Activated CD8-positive, alpha-beta memory T cell treated with anti-CD3 and anti-CD28 coated beads, Interleukin-2, amount 50 U/mL, for 1 hour (primary cell): ENCODE results near the gene SLC26A8.
"Not testable (repeated sequence)": the region's sequence is repeated elsewhere in the genome, so short reads cannot be mapped to it uniquely, and the experiment has no call there.

Experiments used
- DNase-seq: peaks from one replicate; pipeline ENCODE4 v3.0.0-alpha.2; 2020; ENCODE audit errors: extremely low read depth

SLC26A8 gene

DNA sequence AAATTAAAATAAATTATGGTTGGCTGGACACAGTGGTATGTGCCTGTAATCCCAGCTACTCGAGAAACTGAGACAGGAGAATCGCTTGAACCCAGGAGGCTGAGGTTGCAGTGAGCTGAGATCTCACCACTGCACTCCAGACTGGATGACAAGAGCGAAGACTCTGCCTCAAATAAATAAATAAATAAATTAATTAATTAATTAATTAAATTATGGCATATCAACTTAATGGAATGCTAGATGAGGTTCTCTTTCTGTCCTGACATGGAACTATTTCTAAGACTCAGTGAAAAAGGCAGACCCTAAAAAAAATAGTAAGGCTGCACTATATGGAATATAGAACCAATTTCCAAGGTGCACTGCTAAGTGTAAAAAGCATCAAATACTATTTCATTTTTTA, 108.4 kb downstream of the SLC26A8 start:
- DNase-seq = no peak

DNA sequence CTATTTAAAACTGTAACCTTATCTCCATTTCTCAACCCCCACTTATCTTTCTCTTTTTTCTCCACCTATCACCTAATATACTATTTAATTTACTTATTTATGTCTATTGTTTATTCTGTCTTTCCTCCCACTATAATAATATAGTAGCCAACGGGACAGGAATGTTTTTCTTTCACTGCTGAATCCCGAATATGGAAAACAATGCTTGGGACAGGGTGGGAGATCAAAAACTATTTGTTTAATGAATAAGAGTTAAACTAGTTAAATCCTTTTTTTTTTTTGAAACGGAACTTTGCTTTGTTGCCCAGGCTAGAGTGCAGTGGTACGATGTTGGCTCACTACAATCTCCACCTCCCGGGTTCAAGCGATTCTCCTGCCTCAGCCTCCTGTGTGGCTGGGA, 109.9 kb downstream of the SLC26A8 start:
- DNase-seq = no peak

DNA sequence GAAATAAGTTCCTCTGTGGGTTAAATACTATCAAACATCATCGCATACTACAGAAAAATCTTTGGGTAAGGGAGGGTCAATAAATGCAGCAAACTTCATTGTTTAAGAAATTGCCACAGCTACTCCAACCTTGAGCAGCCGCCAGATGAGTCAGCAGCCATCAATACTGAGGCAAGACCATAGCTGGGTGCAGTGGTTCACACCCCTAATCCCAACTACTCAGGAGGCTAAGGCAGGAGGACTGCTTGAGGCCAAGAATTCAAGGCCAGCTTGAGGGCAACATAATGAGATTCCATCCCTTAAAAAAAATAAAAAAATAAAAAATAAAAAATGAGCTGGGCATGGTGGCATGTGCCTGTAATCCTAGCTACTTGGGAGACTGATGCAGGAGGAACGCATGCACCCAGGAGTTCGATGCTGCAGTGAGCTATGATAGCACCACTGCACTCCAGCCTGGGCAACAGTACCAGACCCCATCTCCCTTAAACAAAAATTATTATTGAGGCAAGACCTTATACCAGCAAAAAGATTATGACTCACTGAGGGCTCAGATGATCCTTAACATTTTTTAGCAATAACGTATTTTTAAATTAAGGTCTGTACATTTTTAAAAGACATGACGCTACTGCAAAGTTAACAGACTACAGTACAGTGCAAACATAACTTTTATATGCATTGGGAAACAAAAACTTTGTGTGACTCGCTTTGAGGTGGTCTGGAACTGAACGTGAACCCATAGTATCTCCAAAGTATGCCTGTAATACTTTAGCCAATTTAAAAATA, 112.4 kb downstream of the SLC26A8 start:
- DNase-seq = no peak

DNA sequence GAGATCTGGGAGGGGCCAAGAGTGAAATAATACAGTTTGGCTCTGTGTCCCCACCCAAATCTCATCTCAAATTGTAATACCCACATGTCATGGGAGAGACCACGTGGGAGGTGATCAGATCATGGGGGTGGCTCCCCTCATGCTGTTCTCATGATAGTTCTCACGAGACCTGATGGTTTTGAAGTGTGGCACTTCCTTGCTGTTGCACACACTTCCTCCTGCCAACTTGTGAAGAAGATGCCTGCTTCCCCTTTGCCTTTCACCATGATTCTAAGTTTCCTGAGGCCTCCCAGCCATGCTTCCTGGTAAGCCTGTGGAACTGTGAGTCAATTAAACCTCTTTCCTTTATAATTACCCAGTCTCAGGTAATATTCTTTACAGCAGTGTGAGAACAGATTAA, 114.9 kb downstream of the SLC26A8 start:
- not testable (repeated sequence) for DNase-seq

DNA sequence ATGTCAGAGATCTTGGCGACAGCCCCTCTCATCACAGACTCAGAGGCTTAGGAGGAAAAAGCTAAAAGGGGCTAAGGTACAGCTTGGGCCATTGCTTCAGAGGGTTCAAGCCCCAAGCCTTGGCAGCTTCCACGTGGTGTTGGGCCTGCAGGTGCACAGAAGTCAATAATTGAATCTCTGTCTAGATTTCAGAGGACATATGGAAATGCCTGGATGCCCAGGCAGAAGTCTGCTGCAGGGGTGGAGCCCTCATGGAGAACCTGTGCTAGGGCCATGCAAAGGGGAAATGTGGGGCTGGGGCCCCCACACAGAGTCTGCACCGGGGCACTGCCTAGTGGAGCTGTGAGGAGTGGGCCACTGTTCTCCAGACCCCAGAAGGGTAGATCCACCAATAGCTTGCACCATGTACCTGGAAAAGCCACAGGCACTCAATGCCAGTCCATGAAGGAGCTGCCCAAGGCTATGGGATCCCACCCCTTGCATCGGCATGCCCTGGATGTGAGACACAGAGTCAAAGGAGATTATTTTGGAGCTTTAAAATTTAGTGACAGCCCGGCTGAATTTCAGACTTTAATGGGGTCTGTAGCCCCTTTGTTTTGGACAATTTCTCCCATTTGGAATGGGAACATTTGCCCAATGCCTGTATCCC, 115.6 kb downstream of the SLC26A8 start:
- DNase-seq = not testable (repeated sequence)

DNA sequence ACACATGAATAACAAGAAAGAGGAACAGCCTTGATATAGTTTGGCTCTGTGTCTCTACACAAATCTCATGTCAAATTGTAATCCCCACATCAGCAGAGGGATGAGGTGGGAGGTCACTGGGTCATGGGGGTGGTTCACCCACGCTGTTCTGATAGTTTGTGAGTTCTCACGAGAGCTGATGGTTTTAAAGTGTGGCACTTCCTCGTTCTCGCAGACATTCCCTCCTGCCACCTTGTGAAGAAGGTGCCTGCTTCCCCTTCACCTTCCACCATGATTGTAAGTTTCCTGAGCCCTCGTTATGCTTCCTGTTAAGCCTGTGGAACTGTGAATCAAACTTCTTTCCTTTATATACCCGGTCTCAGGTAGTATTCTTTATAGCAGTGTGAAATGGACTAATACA, 116.7 kb downstream of the SLC26A8 start:
- DNase-seq = no peak

DNA sequence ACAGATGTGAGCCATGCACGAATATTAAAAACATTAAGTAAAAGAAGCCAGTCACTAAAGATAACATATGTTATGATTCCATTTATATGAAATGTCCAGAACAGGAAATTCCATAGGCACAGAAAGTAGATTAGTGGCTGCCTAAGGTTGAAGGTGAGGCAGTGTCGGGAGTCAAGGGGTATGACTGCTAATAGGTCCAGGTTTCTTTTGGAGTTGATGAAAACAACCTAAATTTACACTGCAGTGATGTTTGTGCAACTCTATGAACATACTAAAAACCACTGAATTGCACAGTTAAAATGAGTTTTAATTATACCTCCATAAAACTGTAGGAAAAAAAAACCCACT, 118.0 kb downstream of the SLC26A8 start:
- DNase-seq = no peak

DNA sequence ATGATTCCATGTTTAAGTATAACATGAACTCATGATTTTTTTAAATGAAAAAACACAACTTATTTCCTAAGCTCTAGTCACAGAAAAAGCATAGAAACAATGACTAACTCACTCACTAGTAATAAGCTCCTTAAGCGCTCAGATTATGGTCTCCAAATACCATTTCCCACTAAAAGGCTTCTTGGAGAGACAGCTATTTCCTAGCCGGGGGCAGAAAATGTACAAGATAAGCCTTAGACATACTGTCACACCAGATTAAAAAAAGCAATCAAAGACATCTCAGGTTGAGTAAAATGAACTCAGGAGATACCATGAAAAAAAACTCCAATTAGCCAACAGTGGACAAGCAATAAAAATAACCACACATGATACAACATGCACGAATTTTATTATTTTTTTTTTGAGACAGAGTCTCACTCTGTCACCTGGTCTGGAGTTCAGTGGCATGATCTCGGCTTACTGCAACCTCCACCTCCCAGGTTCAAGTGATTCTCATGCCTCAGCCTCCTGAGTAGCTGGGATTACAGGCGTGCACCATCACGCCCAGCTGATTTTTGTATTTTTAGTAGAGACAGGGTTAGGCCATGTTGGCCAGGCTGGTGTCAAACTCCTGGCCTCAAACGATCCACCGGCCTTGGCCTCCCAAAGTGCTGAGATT, 118.5 kb downstream of the SLC26A8 start:
- DNase-seq = no peak

DNA sequence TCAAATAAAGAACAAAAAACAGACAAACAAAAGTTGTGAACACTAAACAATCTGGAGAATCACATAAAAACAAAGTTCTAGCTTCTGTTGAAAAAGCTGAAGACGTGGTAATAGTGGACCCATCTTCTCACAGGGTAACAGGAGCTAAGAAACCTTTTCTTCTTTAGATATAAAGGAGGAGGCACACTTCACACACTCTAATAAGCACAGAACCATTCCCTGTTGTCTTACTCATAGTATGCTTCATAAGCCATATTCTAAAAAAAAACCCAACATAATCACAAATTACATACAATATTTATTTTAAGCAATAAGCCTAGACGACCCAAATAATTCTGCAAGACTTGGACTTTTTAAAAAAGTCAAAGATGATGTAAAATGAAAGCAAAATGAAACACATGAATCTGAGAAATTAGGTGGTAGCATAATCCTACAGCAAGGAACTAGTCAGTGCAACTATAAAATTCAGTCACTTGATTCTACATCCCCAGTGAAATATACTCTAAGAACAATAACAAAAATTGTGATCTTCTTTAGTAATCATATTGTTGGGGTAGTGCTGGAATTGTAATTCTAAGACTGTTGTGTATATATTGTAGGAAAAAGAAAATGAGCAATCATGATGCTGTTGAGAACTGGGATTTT, 119.2 kb downstream of the SLC26A8 start:
- DNase-seq = no peak

DNA sequence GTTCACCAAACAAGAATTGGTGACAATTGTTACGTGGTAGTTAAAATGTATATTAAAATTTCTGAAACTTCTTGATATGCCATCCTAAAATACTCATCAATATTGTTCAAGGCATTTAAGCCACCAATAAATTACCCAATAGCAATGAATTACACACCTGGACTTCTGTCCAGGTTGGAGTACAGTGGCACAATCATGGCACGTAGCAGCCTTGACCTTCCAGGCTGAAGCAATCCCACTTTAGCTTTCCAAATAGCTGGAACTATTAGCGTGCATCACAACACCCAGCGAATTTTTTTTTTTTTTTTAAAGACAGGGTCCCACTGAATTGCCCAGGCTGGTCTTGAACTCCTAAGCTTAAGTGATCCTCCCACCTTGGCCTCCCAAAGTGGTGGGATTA, 120.8 kb downstream of the SLC26A8 start:
- DNase-seq = no peak

DNA sequence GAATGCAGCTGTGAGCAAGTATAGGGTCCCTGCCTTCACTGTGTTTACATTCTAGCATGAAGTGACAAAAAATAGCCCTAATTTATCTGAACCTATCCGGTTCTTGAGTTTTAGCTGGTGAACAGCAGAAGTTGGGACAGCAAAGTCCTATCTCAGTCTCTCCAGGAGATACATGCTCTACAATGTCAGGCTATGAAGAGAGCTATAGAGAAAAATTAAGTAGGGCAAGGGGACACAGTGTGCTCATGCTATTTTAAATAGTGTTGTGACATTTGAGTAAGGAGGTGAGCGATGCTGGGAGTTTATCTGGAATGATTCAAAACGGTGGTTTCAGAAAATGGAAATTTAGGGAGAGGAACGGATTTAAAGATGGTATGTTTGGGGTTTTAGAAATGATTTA, 124.0 kb downstream of the SLC26A8 start:
- no peak for DNase-seq

DNA sequence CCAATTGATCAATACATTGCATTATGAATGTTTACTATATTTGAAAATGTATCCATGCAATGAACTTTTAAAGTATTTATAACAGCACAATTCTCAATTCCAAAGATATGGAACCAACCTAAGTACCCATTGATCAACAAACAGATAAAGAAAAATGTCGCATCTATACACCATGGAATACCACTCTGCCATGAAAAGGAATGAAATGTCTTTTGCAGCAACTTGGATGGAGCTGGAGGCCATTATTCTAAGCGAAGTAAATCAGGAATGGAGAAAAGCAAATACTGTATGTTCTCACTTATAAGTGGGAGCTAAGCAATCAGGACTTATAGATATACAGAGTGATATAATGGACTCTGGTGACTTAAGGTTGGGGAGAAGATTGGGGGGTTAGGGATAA, 126.4 kb downstream of the SLC26A8 start:
- no peak for DNase-seq

DNA sequence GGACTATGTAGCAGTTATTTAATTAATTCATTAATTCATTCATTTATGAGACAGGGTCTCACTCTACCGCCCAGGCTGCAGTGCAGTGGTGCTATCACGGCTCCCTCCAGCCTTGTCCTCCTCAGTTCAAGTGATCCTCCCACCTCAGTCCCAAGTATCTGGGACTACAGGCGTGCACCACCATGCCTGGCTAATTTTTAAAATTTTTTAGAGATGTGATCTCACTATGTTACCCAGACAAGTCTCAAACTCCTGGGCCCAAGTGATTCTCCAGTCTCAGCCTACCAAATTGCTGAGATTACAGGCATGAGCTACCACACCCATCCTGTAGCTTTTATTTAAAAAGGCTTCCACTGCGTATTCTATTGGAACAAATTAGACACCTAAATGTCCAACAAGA, 127.0 kb downstream of the SLC26A8 start:
- DNase-seq = no peak

DNA sequence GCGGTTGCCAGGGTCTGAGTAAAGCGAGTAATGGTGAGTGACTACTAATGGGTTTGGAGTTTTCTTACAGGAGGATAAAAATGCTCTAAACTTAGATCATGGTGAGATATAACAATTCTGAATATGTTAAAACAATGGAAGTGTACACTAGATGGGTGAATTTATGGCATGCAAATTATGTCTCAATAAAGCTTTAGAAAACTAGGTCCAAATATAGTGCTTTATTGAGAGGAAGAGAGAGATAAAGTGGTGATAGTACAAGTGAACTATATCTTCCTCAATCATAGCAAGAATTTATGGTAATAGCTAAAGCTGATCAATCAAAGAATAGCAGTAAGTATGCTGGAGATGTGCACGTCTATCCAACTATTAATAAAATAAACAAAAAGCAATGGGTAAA, 127.4 kb downstream of the SLC26A8 start:
- DNase-seq = no peak

DNA sequence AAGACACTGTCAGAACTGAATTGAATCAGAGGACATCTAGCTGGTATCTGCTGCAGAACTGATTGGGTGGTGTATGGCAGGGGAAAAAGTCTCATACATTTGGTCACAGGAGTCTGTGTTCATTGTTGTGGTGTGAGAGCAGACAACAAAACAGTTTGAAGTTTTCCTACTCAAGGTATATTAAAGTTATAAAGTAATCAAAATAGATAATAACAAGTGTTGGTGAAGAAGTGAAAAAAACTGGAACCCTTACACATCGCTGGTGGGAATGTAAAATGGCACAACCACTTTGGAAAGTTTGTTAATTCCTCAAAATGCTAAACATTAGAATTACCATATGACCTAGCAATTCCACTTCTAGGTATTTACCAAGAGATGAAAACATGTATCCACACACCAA, 128.2 kb downstream of the SLC26A8 start:
- no peak for DNase-seq

DNA sequence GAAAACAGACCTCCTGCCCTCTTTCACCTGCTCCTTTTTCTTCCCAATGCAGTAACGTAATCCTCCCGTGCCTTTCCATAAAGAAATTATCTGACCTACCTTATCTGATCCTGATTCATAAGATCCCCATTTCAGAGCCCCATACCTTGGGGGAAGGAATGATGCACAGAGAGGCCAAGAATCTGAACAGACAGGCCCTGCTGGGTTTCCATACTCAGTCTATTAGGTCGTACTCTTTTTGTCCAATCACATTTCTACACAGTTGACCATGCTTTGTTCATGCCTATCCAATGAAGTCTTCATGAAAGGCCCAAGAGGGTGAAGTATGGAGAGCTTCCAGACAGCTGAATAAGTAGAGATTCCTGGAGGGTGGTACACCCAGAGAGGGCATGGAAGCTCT, 128.9 kb downstream of the SLC26A8 start:
- no peak for DNase-seq

DNA sequence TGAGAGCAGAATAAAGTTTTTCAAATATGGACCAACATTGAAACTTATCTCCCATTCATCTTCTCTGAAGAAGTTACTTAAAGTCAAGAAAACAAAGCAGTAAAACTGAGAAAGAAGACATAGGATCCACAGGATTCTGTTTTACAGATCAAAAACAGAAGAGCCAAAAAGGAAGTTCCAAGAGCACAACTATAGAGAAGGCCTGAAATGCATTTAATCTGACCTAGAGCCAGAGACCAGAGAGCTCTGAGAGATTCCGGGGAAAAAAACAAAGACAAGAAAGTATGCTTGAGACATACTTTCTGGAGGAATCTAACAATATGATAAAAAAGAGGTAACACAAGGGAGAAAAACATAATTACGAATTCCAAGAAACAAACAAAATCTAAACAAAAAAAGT, 129.7 kb downstream of the SLC26A8 start:
- DNase-seq = no peak
